SK-N-SH treated with all-trans-retinoic acid at 6 μM for 48 hours (cell line): ENCODE data around the gene KRT76.

ENCODE experiments used
- ARNTL ChIP-seq: fragments of 450-650 bp; formaldehyde crosslinking; IDR thresholded peaks from 2 replicates; pipeline ENCODE4 v1.5.0; 2020; ENCODE audit warnings: low read depth, mild to moderate bottlenecking, moderate library complexity, borderline replicate concordance
- BACH2 ChIP-seq: fragments of 250-450 bp; sonication (Bioruptor Pico); IDR thresholded peaks from 2 replicates; pipeline ENCODE4 v1.9.0; 2021; ENCODE audit warnings: mild to moderate bottlenecking, borderline replicate concordance
- ESRRG ChIP-seq: fragments of 250-450 bp; sonication (Bioruptor Pico); IDR thresholded peaks from 2 replicates; pipeline ENCODE4 v1.6.1; 2021; ENCODE audit warnings: mild to moderate bottlenecking
- OSR1 ChIP-seq: fragments of 250-450 bp; sonication (Bioruptor Pico); IDR thresholded peaks from 2 replicates; pipeline ENCODE4 v1.8.0; 2022; ENCODE audit warnings: moderate library complexity, mild to moderate bottlenecking, inconsistent platforms
- RARB ChIP-seq: fragments of 250-450 bp; sonication (Bioruptor Pico); IDR thresholded peaks from 2 replicates; pipeline ENCODE4 v1.8.0; 2021; ENCODE audit warnings: mild to moderate bottlenecking, moderate library complexity
- TCF4 ChIP-seq: fragments of 250-450 bp; sonication (Bioruptor Pico); IDR thresholded peaks from 2 replicates; pipeline ENCODE4 v1.8.0; 2021; ENCODE audit warnings: mild to moderate bottlenecking, moderate library complexity, borderline replicate concordance
- ZFP30 ChIP-seq: fragments of 450-650 bp; formaldehyde crosslinking; IDR thresholded peaks from 2 replicates; pipeline ENCODE4 v1.5.0; 2022; ENCODE audit warnings: mild to moderate bottlenecking, moderate library complexity
- TF ChIP-seq, protein P1 (sequence below): fragments of 250-450 bp; sonication (Bioruptor Pico); IDR thresholded peaks from 2 replicates; pipeline ENCODE4 v1.5.1; 2021; ENCODE audit warnings: mild to moderate bottlenecking, moderate library complexity
- TF ChIP-seq, protein P2 (sequence below): fragments of 250-450 bp; sonication (Bioruptor Pico); IDR thresholded peaks from 2 replicates; pipeline ENCODE4 v1.8.0; 2020; ENCODE audit warnings: mild to moderate bottlenecking, moderate library complexity, borderline replicate concordance
- TF ChIP-seq, protein P3 (sequence below): fragments of 250-450 bp; sonication (Bioruptor Pico); IDR thresholded peaks from 2 replicates; pipeline ENCODE4 v1.8.0; 2021; ENCODE audit warnings: low read depth, mild to moderate bottlenecking, moderate library complexity, borderline replicate concordance

DNA sequence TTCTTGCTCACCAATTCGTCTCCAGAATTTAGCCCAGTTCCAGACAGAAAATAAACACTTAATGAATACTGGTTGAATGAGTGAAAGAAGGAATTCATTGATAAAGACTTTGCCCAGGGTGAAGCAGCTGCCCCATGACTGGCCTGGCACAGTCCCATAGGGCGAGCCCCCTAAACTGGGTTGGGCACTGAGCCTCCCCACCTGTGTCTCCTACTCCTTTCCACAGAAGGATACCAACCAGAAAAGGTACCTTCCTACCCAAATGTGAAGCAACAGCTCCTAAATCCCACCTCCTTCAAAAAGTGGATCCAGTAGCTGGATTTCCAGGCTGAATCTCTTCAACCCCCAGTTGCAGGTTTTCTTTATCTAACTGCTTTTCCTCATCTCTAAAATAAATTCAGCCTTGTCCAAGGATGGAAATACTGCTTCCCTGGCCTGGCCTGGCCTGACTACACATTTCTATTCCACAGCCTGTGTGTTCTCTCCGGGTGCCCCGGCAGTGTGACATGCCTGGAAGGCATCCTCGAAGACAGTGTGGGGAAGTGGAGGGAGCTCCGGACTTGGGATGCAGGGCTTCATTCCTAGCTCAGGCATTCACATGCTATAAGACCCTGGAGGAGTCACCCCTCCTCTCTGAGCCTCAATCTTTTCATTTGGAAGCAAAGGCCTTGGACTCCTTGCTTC is 11.2 kb upstream of the KRT76 start:
- no peak for TF ChIP-seq ZFP30 (CRISPR knock-in tag)
- TF ChIP-seq RARB (CRISPR knock-in tag), result no peak
- TF ChIP-seq TCF4 (CRISPR knock-in tag), result no peak
- no peak for TF ChIP-seq BACH2
- TF ChIP-seq ESRRG, result no peak
- TF ChIP-seq OSR1 (CRISPR knock-in tag), result no peak
- TF ChIP-seq, protein P1, sequence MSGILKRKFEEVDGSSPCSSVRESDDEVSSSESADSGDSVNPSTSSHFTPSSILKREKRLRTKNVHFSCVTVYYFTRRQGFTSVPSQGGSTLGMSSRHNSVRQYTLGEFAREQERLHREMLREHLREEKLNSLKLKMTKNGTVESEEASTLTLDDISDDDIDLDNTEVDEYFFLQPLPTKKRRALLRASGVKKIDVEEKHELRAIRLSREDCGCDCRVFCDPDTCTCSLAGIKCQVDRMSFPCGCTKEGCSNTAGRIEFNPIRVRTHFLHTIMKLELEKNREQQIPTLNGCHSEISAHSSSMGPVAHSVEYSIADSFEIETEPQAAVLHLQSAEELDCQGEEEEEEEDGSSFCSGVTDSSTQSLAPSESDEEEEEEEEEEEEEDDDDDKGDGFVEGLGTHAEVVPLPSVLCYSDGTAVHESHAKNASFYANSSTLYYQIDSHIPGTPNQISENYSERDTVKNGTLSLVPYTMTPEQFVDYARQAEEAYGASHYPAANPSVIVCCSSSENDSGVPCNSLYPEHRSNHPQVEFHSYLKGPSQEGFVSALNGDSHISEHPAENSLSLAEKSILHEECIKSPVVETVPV (CRISPR knock-in tag), result no peak
- TF ChIP-seq, protein P2, sequence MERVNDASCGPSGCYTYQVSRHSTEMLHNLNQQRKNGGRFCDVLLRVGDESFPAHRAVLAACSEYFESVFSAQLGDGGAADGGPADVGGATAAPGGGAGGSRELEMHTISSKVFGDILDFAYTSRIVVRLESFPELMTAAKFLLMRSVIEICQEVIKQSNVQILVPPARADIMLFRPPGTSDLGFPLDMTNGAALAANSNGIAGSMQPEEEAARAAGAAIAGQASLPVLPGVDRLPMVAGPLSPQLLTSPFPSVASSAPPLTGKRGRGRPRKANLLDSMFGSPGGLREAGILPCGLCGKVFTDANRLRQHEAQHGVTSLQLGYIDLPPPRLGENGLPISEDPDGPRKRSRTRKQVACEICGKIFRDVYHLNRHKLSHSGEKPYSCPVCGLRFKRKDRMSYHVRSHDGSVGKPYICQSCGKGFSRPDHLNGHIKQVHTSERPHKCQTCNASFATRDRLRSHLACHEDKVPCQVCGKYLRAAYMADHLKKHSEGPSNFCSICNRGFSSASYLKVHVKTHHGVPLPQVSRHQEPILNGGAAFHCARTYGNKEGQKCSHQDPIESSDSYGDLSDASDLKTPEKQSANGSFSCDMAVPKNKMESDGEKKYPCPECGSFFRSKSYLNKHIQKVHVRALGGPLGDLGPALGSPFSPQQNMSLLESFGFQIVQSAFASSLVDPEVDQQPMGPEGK (CRISPR knock-in tag), result no peak
- TF ChIP-seq, protein P3, sequence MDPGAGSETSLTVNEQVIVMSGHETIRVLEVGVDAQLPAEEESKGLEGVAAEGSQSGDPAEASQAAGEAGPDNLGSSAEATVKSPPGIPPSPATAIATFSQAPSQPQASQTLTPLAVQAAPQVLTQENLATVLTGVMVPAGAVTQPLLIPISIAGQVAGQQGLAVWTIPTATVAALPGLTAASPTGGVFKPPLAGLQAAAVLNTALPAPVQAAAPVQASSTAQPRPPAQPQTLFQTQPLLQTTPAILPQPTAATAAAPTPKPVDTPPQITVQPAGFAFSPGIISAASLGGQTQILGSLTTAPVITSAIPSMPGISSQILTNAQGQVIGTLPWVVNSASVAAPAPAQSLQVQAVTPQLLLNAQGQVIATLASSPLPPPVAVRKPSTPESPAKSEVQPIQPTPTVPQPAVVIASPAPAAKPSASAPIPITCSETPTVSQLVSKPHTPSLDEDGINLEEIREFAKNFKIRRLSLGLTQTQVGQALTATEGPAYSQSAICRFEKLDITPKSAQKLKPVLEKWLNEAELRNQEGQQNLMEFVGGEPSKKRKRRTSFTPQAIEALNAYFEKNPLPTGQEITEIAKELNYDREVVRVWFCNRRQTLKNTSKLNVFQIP (CRISPR knock-in tag), result no peak
- TF ChIP-seq ARNTL (CRISPR knock-in tag), result no peak
